Esophagus muscularis mucosa (tissue), 3 donors: ENCODE measurements around the gene TNFRSF1A.

ENCODE experiments used
- POLR2A ChIP-seq: fragments of 450-650 bp; IDR thresholded peaks from one replicate; pipeline ENCODE4 v1.6.1; 2017; ENCODE audit warnings: antibody characterized with exemption, moderate library complexity, mild to moderate bottlenecking, low read depth
- TF ChIP-seq, protein P1 (sequence below), 3 experiments: fragments of 200-600 bp in 2 of 3; fragments of 450-650 bp in 1 of 3; sonication (generic) in 2 of 3; IDR thresholded peaks; one replicate each; pipeline ENCODE4 v1.5.1; 2017 to 2019; ENCODE audit warnings: antibody characterized with exemption in 3 of 3, mild to moderate bottlenecking in 2 of 3, moderate library complexity in 1 of 3

- TF ChIP-seq, protein P1, sequence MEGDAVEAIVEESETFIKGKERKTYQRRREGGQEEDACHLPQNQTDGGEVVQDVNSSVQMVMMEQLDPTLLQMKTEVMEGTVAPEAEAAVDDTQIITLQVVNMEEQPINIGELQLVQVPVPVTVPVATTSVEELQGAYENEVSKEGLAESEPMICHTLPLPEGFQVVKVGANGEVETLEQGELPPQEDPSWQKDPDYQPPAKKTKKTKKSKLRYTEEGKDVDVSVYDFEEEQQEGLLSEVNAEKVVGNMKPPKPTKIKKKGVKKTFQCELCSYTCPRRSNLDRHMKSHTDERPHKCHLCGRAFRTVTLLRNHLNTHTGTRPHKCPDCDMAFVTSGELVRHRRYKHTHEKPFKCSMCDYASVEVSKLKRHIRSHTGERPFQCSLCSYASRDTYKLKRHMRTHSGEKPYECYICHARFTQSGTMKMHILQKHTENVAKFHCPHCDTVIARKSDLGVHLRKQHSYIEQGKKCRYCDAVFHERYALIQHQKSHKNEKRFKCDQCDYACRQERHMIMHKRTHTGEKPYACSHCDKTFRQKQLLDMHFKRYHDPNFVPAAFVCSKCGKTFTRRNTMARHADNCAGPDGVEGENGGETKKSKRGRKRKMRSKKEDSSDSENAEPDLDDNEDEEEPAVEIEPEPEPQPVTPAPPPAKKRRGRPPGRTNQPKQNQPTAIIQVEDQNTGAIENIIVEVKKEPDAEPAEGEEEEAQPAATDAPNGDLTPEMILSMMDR (IDR thresholded peaks at IDR 0.05), result no peak
- TF ChIP-seq POLR2A, result no peak
These were observed 41.1 kb upstream of the TNFRSF1A start for GRCh38 chr12:6382982-6383381.
